Activated CD4-positive, CD25-positive, alpha-beta regulatory T cell (primary cell): ENCODE results near the gene PHAX.
"Not testable (repeated sequence)": the region's sequence is repeated elsewhere in the genome, so short reads cannot be mapped to it uniquely, and the experiment has no call there.

Experiments
- DNase-seq, 4 experiments: peaks; one replicate each; lab custom pipeline; 2025; lab: John Stamatoyannopoulos, UW

The PHAX gene

GRCh38 chr5:126659805-126660482 lies 59.2 kb downstream of the PHAX start:
- no peak for DNase-seq

GRCh38 chr5:126664586-126664985 lies 63.8 kb downstream of the PHAX start:
- DNase-seq, result no peak

- DNase-seq, result not testable (repeated sequence)
Measured at GRCh38 chr5:126670109-126670508, 69.4 kb downstream of the PHAX start.

GRCh38 chr5:126671681-126672080 lies 70.9 kb downstream of the PHAX start:
- not testable (repeated sequence) for DNase-seq

- no peak for DNase-seq
Measured at GRCh38 chr5:126673477-126673876, 72.7 kb downstream of the PHAX start.

GRCh38 chr5:126674145-126674544 lies 73.4 kb downstream of the PHAX start:
- no peak for DNase-seq

GRCh38 chr5:126675338-126675737 lies 74.6 kb downstream of the PHAX start:
- no peak for DNase-seq

- peak; percentile 14 to 43 (median 26) for DNase-seq
Measured at GRCh38 chr5:126676195-126676624, 75.5 kb downstream of the PHAX start.
